HG03108 (cell line): ENCODE results near the gene RASSF8.

Source experiments
- ATAC-seq: cut with Tn5 transposase; IDR thresholded peaks from one replicate; pipeline ENCODE4 v1.9.1; 2021; ENCODE audit warnings: moderate library complexity; ENCODE audit not compliant: unreplicated experiment

Gene RASSF8

DNA sequence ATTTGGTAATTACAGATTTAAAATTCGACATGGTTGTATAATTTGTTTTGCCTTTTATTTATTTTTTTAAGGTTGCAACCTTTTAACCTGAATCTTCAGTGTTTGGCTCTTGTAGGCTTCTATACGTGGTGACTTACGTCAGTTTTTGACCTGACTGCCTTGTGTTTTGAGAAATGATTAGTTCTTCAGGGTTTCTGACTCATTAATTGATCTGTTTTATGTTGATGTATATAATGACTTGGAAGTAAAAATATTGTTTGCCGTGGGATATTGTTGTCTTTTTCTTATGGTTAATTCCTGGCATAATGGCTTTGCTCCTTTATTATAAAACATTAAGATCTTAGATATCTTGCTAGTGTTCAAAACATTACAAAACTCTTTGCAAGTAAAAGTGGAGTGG, 2.5 kb downstream of the RASSF8 start:
- no peak for ATAC-seq

DNA sequence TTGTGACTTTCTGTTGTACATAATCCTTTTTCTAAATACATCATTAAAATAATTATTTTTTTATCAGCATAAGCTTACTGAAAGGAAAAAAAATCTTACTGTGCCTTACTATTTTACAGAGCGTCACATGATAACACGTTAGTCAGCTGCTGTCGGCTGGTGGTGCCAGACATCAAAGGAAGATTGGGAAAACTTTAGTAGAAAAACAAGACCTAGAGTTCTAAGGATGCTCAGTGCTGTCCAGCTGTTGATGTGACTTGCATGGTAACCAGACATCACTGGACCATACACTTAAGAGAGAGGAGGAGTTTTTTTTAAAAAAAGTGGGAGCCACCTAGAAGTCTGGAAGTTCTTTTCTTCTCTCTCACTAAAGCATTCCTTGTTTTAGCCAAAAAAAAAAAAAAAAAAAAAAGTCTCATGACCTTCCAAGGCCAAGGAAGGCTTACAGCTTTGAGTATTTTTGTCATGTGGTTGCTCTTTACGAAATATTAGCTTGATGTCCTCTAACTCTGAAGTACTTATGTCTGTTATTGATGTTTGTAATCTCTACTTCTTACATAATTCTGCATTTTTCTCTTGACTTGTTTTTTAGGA, 4.5 kb downstream of the RASSF8 start:
- no peak for ATAC-seq

DNA sequence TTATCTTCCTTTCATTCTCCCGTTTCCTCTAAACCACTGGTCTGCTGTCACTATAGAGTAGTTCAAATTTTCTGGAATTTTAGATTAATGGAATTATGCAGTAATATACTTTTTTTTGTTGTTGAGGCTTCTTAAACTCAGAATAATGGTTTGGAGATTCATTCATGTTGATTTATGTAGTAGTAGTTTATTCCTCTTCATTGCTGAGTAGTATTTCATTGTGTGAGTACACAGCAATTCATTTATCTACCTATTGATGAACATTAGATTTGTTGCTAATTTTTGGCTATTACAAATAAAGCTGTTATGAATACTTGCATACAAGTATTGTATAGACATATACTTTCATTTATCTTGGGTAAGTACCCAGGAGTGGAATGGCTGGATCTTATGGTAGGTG, 7.2 kb downstream of the RASSF8 start:
- ATAC-seq = no peak

DNA sequence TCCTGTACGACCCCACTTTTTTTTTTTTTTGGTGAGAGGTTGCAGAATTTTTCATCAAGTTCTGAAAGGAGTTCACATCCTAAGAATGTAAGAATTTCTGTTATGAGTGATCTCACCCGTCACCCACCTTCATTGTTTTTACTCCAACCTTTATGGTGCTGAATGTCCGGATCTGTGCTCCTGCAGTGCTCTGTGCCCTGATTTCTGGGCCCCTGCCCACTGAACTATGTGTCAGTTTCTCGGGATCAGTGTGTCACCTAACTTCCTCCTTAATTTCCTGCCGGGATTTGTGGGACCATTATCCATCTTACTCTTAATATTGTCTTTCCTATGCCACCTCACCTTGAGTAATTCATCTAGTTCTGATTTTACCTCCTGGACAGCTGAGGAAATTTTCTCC, 11.6 kb downstream of the RASSF8 start:
- ATAC-seq = no peak

DNA sequence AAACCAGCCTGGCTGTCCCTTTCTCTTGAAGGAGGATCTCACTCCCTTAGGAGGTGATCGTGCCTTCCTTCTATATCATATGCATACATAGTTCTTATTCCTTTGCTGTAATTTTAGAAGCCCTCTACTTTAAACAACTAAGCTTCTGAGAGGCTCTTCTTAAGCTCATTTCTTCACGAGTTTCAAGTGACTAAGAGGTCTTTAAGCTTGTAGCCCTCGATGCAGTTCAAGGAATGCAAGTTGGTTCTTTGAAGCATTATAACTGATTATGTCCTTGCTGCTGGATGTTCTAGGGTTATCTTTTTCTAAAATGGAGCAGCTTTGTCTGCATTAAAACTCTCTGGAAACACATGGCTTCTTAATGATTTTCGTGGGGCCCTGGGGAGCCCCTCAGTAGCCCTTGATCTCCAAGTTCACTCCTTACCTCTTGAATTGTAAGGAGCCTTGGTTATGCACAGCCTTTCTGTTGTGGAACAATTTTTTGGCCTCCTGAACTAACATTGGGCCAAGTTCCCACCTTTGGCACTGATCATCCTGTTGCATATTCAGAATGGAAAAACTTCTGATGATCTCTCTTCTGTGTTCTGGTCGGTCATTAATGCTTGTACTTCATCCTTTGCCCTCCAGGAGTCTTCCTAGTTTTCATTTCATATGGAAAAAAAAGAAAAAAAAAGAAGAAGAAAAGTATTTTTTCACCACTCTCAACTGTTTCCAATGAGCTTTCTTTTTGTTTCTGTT, 12.6 kb downstream of the RASSF8 start:
- ATAC-seq = no peak

DNA sequence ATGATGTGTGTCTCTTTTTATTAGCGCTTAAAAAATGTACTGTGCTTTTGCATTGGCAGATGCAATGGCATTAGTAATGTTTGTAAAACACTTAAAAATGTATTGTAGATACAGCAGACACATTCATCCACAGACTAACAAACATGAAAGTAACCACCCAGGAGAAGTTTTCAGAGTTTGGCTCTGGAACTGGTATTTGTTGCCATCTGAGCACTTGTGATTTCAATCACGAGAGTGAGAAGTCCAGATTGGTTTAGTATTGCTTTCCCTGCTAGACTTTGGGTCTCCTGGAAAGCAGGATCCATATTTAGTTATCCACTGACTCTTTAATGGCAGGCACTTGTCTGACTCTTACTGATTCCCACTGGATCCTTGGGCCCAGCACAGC, 13.2 kb downstream of the RASSF8 start:
- no peak for ATAC-seq

DNA sequence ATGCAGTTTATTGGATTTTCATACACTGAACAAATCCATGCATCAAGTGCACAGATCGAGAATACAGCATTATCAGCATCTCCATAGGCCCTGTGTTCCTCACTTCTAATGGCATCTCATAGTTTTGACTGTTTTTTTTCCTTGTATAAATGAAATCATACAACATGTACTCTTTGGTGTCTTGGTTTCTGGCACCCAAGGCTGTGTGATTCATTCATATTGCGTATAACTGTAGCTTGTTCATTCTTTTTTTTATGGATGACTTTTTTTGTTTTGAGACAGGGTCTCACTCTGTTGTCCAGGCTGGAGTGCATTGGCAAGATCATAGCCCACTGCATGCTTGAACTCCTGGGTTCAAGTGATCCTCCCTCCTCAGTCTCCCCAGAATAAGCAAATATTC, 14.3 kb downstream of the RASSF8 start:
- no peak for ATAC-seq

DNA sequence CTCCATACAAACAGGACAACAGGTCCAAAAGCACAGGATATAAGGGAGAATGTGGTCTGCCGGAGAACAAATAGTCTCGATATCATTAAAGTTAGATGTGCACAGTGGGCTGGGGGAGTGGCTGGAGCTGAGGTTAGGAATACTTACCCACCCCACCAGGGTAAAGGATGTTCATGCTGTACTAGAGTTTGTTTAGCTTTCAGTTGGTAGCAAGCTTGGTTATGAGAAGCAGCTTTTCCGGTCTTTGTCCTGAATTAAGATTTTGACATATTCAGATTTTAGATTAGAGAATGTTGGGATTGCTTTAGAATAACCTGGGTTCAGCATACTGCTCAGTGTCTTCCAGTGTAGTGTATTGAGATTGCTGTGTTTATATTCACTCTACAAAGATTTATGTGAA, 16.7 kb downstream of the RASSF8 start:
- ATAC-seq = no peak

DNA sequence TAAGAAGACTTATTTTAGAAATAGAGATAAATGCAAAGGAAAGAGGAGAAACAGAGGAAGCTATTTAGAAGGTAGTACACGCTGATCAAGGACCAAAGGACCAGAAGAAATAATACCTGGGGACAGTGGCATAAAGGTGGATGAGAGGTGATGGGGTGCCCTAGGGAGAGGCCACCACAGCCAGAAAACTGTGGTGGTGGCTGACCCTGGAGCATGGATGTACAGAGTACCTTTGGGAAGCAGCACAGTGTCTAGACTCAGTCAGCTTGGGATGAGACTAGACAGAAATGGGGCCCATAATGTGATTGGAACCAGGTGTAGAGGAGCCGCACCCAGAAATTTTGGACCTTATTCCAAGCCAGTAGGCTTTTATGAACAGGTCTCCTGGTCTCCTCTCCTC, 17.2 kb downstream of the RASSF8 start:
- ATAC-seq = no peak

DNA sequence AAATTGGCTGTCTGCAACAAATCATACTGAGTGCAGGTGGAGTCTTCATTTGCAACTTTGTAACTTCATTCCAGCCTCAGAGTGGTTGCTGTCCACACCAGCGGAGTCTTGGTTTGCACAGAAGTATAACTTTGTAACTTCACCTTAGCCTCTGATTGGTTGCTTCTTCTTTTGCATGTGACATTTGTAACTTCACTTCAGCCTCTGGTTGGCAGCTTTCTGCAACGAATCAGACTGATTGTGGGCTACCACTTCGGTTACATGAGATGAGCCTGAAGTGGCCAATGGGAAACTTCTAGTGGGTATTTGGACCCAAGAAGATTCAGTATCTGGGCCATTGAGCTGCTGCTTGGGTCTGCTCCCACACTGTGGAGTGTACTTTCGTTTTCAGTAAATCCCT, 17.8 kb downstream of the RASSF8 start:
- ATAC-seq = no peak

DNA sequence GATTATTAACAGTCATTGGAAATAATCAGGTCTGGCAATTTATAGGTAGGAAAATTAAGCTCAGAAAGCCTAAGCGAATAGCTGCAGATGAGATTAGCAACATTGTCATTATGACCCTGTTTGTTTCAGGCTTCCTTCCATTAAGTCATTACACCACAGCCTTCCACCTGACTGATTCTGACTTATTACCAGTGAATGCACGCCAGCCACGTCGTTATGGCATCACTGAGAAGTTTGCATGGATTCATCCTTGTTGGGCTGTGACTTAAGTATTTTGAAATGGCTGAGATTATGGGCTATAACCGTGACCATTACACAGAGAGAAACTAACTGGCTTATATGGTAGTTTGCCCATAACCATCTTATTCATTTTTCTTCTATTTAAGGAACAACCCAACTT, 18.6 kb downstream of the RASSF8 start:
- ATAC-seq = no peak

DNA sequence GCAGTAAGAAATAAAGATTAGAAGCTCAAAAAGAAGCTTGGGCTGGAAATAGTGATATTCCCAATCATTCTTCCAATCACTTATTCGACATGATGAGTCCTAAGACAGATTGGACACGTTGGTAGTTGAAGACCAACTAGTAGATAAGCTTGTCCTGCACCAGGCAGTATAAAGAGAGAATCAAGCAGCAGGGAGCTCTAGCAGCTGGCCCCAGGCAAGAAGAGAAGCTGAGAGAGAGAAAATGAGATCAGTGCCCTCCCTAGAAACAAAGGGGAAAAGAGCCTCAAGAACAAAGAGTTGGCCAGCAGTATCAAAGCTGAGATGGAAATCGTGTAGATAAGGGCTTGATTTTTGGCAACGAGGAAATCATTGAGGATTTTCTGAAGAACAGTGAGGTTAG, 20.6 kb downstream of the RASSF8 start:
- no peak for ATAC-seq

DNA sequence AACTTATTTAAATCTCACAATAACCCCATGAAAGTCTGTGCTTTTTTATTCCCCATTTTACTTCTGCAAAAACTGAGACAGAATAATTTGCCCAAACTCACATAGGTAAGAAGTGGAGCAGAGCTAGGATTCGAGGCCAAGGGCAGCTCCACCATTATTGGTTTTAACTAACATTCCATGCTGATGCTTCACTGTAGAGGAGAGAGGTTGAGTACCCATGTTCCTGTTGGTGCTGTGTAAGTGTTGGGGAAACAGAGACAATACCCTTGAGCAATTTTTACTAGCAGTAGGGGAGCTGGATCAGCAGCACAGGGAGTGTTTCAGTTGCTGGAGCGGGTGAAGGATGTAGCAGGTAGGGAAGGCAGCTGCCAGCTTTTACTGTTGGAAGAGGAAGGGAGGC, 21.1 kb downstream of the RASSF8 start:
- ATAC-seq = no peak

DNA sequence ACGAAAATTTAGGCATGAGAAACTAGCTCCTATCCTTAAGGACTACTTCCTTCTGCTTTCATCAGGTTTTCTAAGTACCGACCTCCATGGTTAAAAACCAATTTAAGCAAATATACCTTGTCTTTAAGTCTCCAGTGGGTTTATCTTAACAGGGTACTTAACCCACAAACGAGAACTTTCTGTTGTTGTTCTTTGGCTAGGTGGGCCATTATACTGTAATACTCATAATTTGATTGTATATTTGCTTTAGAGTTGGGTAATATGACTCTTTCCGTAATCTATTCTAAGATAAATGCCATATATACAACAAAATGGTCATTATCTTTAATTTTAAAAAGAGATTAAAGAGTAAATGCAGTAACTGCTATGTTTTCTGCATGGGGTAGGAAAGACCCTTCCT, 21.6 kb downstream of the RASSF8 start:
- ATAC-seq = no peak

DNA sequence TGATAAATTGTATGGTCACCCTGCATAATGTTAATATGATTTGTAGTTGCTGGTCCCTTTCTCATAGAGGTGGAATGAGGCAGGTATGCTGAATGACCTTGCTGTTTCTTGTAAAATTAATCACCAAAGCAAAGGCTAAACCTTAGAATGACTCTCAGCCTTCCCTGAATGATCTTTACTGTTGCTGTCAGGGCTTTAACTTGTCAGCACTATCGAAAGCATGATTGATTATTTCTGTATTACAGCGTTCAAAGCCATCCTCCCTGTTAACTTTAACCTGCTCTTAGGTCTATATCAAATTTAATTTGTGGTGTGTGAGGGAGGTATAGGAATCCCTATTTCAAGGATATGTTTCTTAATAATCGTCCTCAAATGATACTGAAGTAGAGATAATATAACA, 23.1 kb downstream of the RASSF8 start:
- no peak for ATAC-seq

DNA sequence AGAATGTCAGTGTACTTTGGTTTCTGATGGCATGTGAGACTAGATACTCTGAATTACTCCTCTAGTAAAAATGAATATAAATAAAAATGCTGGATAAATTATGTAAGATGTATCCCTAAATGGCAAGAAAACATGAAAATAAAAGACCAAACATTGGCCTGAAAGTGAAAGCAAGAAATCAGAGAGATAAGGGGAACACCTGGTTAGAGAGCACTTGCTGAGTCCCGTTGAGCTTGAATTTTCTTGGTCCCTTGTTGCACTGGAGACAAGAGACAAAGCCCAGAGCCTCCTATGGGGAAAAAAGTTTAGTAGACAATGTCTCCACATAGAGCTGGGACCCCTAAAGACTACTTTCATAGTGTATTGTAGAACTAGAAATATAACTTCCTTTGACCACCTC, 23.9 kb downstream of the RASSF8 start:
- no peak for ATAC-seq

DNA sequence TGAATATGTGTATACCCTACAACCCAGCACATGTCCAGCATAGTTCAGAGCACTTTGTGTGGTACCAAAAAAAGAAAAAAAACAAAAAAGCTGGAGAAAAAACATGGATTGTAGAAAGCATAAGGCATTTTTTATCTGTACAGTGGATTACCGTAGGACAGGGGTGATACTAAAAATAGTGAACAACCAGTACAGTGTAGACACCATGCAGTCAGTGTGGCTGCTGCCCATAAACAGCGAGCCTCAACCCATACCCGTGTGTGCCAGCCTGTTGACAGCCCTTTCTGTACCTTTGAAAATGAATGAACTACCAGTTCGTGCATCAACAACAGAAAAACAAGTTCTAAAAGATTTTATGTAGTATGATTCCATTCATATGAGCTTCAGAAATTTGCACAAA, 25.1 kb downstream of the RASSF8 start:
- ATAC-seq = no peak

DNA sequence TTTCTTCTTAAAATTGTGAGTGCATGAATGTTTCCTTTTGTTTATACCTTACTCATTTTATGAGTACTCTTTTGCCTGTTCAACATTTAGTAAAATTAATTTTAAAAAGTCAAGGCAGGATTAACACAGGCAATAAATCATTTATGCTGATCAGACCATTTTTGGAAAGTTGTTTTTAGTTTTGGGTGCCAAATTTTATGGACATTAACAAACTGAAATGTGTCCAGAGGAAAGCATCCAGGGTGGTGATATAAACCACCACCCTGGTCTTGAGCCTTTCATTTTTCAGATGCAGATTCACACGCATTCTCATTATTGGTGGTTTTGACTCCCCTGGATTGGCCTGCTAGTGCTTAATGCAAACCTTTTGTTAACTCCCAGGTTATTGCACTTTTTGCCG, 26.3 kb downstream of the RASSF8 start:
- no peak for ATAC-seq

DNA sequence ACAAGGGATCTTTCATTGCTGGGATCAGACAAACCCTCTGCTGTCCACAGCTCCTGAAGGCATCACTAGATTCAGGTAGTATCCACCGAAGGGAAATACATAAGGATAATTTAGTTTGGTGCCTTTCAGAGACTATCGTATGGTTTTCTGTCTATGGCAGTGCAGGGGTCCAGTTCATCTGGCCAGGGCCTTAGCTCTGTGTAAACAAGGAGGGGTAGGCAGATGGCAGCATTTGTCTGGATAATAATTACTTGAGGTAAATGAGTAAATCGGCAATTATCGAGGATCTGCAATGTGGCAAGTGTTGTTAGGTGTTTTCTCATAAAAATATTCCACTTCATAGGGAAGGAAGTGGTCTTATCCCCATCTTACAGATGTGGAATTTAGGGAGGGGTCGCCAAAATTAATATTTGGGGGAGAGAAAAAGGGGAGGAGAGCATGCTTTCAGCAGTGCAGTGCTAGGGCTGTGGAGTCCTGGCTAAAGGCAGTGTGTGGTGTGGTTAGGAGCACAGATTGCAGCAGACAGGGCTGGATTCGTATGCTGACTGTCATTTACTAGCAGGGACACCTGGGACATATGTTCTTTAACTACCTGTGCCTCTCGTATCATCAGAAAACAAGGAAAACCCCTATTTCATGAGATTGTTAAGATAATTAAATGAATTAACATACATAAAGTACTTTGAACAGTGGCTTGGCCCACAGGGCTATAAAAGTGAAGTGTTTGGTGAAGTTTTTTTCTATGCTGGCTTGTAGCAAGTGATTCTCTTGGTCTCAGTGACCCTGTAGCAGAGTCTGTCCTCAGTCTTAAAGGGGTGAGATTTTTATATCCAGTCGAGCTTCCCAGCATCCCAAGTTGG, 27.1 kb downstream of the RASSF8 start:
- no peak for ATAC-seq

DNA sequence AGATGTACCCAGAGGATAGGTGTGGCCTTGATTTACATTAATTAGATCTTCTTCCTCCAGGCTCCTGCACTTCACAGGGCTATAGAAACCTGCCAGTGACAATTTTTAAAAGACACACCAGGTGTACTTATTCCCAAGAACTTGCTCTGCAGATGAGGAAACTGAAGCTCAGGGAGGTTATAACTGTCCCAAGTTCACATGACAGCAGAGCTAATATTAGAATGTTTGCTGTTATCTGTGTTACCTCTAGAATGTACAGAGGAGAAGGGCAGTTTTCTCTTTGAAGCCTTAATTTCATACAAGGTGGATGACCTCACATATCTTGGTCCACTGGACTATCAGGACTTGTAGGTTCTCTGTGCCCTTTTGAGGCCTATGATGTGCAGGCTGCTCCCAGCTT, 27.7 kb downstream of the RASSF8 start:
- ATAC-seq = no peak

DNA sequence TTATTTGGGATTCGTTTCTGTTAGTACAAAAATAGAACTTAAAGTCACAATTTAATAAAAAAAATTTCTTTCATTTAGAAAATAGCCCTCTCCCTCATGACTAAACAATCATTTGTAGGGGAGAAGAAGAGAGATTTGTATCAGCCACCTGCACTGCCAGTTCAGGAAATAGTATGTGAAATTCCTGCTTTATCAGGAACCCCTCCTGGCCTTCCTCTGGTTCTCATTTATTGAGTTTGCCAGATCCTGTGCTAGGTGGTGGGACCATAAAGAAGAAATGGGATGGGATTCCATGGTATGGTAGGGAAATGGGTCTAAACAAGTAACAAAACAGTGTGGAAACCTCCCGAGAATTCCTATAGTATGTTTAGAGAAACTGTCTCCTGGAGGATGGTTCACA, 30.0 kb downstream of the RASSF8 start:
- ATAC-seq = no peak

DNA sequence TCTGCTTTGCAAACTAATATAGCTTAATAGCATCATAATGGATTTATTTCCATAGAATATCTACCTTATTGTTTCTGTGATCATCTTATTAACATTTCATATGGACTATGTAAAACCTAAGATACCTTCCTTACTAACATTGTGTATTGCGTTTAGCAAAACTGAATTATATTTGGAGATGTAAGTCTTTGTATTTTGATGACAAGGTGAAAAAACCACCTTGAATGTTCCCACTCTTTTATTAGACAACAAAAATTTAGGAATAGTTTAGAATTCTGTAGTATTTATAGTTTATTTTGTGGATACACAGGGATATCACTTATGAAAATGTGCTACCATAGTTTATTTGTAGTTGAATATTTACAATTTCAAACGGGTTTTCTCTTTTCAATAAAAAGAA, 32.0 kb downstream of the RASSF8 start:
- ATAC-seq = no peak
